ENCODE results near the gene AXL.

AXL gene

GRCh38 chr19:41248895-41249294 is 29.9 kb downstream of the AXL start:
- Histone ChIP-seq H3K4me1 (ENCODE audit: low read length) (no peaks in the 10 kb centered on the region), H3K36me3 (replicated peaks; ENCODE audit: low read depth, low read length) (no peaks in the 10 kb centered on the region), H3K4me3 (ENCODE audit: low read length) (no peak overlapping the region), H3K9ac (ENCODE audit: low read length) (no peak overlapping the region), H3K9me3 (ENCODE audit: insufficient read depth, low read length) (no peaks in the 10 kb centered on the region), H3K4me2 (ENCODE audit: low read length) (no peak overlapping the region), H4K20me1 (ENCODE audit: insufficient read depth, low read length) (no peaks in the 10 kb centered on the region), H2AFZ (ENCODE audit: low read depth, low read length) (no peak overlapping the region), H3K79me2 (ENCODE audit: low read length) (no peaks in the 10 kb centered on the region), H3K27ac (ENCODE audit: low read length) (no peak overlapping the region), H3K27me3 (ENCODE audit: low read depth, low read length) (peaks cover 6% of the 10 kb centered on the region; the same call in 1 of the 2 replicates)
- TF ChIP-seq, protein P1, sequence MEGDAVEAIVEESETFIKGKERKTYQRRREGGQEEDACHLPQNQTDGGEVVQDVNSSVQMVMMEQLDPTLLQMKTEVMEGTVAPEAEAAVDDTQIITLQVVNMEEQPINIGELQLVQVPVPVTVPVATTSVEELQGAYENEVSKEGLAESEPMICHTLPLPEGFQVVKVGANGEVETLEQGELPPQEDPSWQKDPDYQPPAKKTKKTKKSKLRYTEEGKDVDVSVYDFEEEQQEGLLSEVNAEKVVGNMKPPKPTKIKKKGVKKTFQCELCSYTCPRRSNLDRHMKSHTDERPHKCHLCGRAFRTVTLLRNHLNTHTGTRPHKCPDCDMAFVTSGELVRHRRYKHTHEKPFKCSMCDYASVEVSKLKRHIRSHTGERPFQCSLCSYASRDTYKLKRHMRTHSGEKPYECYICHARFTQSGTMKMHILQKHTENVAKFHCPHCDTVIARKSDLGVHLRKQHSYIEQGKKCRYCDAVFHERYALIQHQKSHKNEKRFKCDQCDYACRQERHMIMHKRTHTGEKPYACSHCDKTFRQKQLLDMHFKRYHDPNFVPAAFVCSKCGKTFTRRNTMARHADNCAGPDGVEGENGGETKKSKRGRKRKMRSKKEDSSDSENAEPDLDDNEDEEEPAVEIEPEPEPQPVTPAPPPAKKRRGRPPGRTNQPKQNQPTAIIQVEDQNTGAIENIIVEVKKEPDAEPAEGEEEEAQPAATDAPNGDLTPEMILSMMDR (IDR thresholded peaks at IDR 0.05; ENCODE audit: low read depth, low read length) = no peak

GRCh38 chr19:41249707-41250423 is 30.8 kb downstream of the AXL start:
- H3K9me3 ChIP-seq (ENCODE audit: insufficient read depth, low read length) = no peaks in the 10 kb centered on the region
- H4K20me1 ChIP-seq (ENCODE audit: insufficient read depth, low read length) = no peaks in the 10 kb centered on the region
- no peaks in the 10 kb centered on the region for H3K79me2 ChIP-seq (ENCODE audit: low read length)
- no peak overlapping the region for H3K4me3 ChIP-seq (ENCODE audit: low read length)
- H3K36me3 ChIP-seq (replicated peaks; ENCODE audit: low read depth, low read length) = no peaks in the 10 kb centered on the region
- H3K9ac ChIP-seq (ENCODE audit: low read length) = no peak overlapping the region
- peaks cover 6% of the 10 kb centered on the region; the same call in 1 of the 2 replicates for H3K27me3 ChIP-seq (ENCODE audit: low read depth, low read length)
- H3K4me1 ChIP-seq (ENCODE audit: low read length) = no peaks in the 10 kb centered on the region
- no peak overlapping the region for H2AFZ ChIP-seq (ENCODE audit: low read depth, low read length)
- TF ChIP-seq, protein P1 (IDR thresholded peaks at IDR 0.05; ENCODE audit: low read depth, low read length) = no peak
- TF ChIP-seq EZH2phosphoT487 (IDR thresholded peaks at IDR 0.05; ENCODE audit: low read depth) = no peak
- H3K27ac ChIP-seq (ENCODE audit: low read length) = no peak overlapping the region
- no peak overlapping the region for H3K4me2 ChIP-seq (ENCODE audit: low read length)

GRCh38 chr19:41253660-41254059 is 34.6 kb downstream of the AXL start:
- no peaks in the 10 kb centered on the region for H3K79me2 ChIP-seq (ENCODE audit: low read length)
- no peak overlapping the region for H3K4me3 ChIP-seq (ENCODE audit: low read length)
- H3K9me3 ChIP-seq (ENCODE audit: insufficient read depth, low read length) = no peaks in the 10 kb centered on the region
- H3K27ac ChIP-seq (ENCODE audit: low read length) = no peak overlapping the region
- H3K27me3 ChIP-seq (ENCODE audit: low read depth, low read length) = peaks cover 10% of the 10 kb centered on the region; the same call in 1 of the 2 replicates
- TF ChIP-seq, protein P1 (IDR thresholded peaks at IDR 0.05; ENCODE audit: low read depth, low read length) = no peak
- no peak overlapping the region for H3K9ac ChIP-seq (ENCODE audit: low read length)
- no peaks in the 10 kb centered on the region for H4K20me1 ChIP-seq (ENCODE audit: insufficient read depth, low read length)
- H3K4me1 ChIP-seq (ENCODE audit: low read length) = no peaks in the 10 kb centered on the region
- H3K36me3 ChIP-seq (replicated peaks; ENCODE audit: low read depth, low read length) = no peaks in the 10 kb centered on the region
- H2AFZ ChIP-seq (ENCODE audit: low read depth, low read length) = no peak overlapping the region
- H3K4me2 ChIP-seq (ENCODE audit: low read length) = no peak overlapping the region

DNA sequence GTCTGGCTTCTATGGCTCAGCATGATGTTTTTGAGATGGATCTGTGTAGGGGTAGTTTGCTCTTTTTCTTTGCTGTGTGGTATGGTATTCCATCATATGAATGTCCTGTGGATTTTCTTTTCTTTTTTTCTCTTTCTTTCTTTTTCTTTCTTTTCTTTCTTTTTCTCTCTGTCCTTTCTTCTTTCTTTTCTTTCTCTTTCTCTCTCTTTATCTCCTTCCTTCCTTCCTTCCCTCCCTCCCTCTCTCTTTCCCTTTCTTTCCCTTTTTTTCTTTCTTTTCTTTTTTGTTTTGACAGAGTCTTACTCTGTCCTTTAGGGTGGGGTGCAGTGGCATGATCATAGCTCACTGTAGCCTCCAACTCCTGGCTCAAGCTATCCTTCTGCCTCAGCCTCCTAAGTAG is 36.1 kb downstream of the AXL start:
- Histone ChIP-seq H3K9ac (ENCODE audit: low read length) (no peak overlapping the region), H3K4me2 (ENCODE audit: low read length) (no peak overlapping the region), H3K79me2 (ENCODE audit: low read length) (no peaks in the 10 kb centered on the region), H2AFZ (ENCODE audit: low read depth, low read length) (no peak overlapping the region), H3K27me3 (ENCODE audit: low read depth, low read length) (peaks cover 18% of the 10 kb centered on the region), H3K4me3 (ENCODE audit: low read length) (no peak overlapping the region), H3K4me1 (ENCODE audit: low read length) (no peaks in the 10 kb centered on the region), H3K9me3 (ENCODE audit: insufficient read depth, low read length) (no peaks in the 10 kb centered on the region), H3K27ac (ENCODE audit: low read length) (no peak overlapping the region), H4K20me1 (ENCODE audit: insufficient read depth, low read length) (no peaks in the 10 kb centered on the region), H3K36me3 (replicated peaks; ENCODE audit: low read depth, low read length) (no peaks in the 10 kb centered on the region)
- TF ChIP-seq, protein P1 (IDR thresholded peaks at IDR 0.05; ENCODE audit: low read depth, low read length) = no peak
- no peak for TF ChIP-seq EZH2phosphoT487 (IDR thresholded peaks at IDR 0.05; ENCODE audit: low read depth)

Data from OCI-LY3 (cell line).